ELR (cell line): ENCODE measurements around the gene ASB4.
A peak's percentile ranks its signal among the peaks of the same experiment; 100 is the strongest.

ENCODE experiments used
- DNase-seq: peaks from one replicate; pipeline ENCODE4 v3.0.0-alpha.2; 2015; ENCODE audit warnings: low read depth

Gene ASB4

GRCh38 chr7:95526128-95526738 lies 40.5 kb downstream of the ASB4 start:
- no peak for DNase-seq

- peak; percentile 60 for DNase-seq
Measured at GRCh38 chr7:95527033-95527775, 41.5 kb downstream of the ASB4 start.

GRCh38 chr7:95527776-95528250 lies 42.1 kb downstream of the ASB4 start:
- no peak for DNase-seq

- DNase-seq = no peak
Measured at GRCh38 chr7:95529701-95530100, 44.0 kb downstream of the ASB4 start.

GRCh38 chr7:95530881-95531280 lies 45.1 kb downstream of the ASB4 start:
- no peak for DNase-seq

GRCh38 chr7:95531605-95532219 lies 46.0 kb downstream of the ASB4 start:
- no peak for DNase-seq

- DNase-seq = no peak
Measured at GRCh38 chr7:95534796-95535195, 49.1 kb downstream of the ASB4 start.

GRCh38 chr7:95535662-95536061 lies 49.9 kb downstream of the ASB4 start:
- DNase-seq = no peak

GRCh38 chr7:95536656-95537311 lies 51.0 kb downstream of the ASB4 start:
- no peak for DNase-seq

- no peak for DNase-seq
Measured at GRCh38 chr7:95537468-95537867, 51.7 kb downstream of the ASB4 start.

GRCh38 chr7:95539426-95539825 lies 53.7 kb downstream of the ASB4 start:
- DNase-seq = no peak

- no peak for DNase-seq
Measured at GRCh38 chr7:95540366-95540765, 54.6 kb downstream of the ASB4 start.

- DNase-seq = no peak
Measured at GRCh38 chr7:95543312-95543711, 57.6 kb downstream of the ASB4 start.

- no peak for DNase-seq
Measured at GRCh38 chr7:95544171-95544570, 58.4 kb downstream of the ASB4 start.

- peak; percentile 68 for DNase-seq
Measured at GRCh38 chr7:95545007-95545615, 59.4 kb downstream of the ASB4 start.

GRCh38 chr7:95545673-95546072 lies 59.9 kb downstream of the ASB4 start:
- DNase-seq = peak; percentile 13

- DNase-seq = no peak
Measured at GRCh38 chr7:95546647-95547046, 60.9 kb downstream of the ASB4 start.

- DNase-seq = no peak
Measured at GRCh38 chr7:95547361-95548348, 61.9 kb downstream of the ASB4 start.

GRCh38 chr7:95549818-95550529 lies 64.2 kb downstream of the ASB4 start:
- DNase-seq = peak; percentile 89

GRCh38 chr7:95550546-95550945 lies 64.8 kb downstream of the ASB4 start:
- no peak for DNase-seq
